Osteoblast (primary cell): ENCODE data around the gene DLX3. TPM values are rescaled to one million over a fixed set of nuclear protein-coding genes. Genes with fewer than 3 reads are reported as not detected.

ENCODE experiments used
- DNase-seq: peaks from one replicate; pipeline ENCODE4 v3.0.0; 2011; ENCODE audit warnings: low spot score, mixed read lengths; ENCODE audit not compliant: insufficient read length; ENCODE audit errors: missing footprints
- H2AFZ ChIP-seq: 2 replicates; pipeline ENCODE4 v1.6.0; 2011; ENCODE audit warnings: mild to moderate bottlenecking, low read length
- H3K27ac ChIP-seq: 2 replicates; pipeline ENCODE4 v1.5.1; 2011; ENCODE audit warnings: mild to moderate bottlenecking, low read depth, low read length, moderate library complexity
- H3K27me3 ChIP-seq: 2 replicates; pipeline ENCODE4 v1.6.0; 2012; ENCODE audit warnings: mild to moderate bottlenecking, control low read depth, inconsistent platforms, low read length, moderate library complexity; ENCODE audit not compliant: insufficient read depth
- H3K36me3 ChIP-seq: 2 replicates; pipeline ENCODE4 v1.5.1; 2011; ENCODE audit warnings: mild to moderate bottlenecking, low read length, control low read depth, moderate library complexity; ENCODE audit not compliant: insufficient read depth
- H3K4me1 ChIP-seq: 2 replicates; pipeline ENCODE4 v1.5.1; 2011; ENCODE audit warnings: mild to moderate bottlenecking, low read length, control low read depth, moderate library complexity; ENCODE audit not compliant: insufficient read depth
- H3K4me2 ChIP-seq: 2 replicates; pipeline ENCODE4 v1.6.0; 2011; ENCODE audit warnings: mild to moderate bottlenecking, low read length; ENCODE audit not compliant: insufficient read depth
- H3K4me3 ChIP-seq: fragments of 200-600 bp; sonication (generic); 3 replicates; pipeline ENCODE4 v1.5.1; 2012; ENCODE audit warnings: mild to moderate bottlenecking, low read length, inconsistent platforms; ENCODE audit not compliant: insufficient read depth
- H3K79me2 ChIP-seq: 2 replicates; pipeline ENCODE4 v1.6.0; 2012; ENCODE audit warnings: mild to moderate bottlenecking, low read length, control low read depth, inconsistent platforms; ENCODE audit not compliant: insufficient read depth
- H3K9me3 ChIP-seq: 2 replicates; pipeline ENCODE4 v1.5.1; 2011; ENCODE audit warnings: low read depth, low read length, control low read depth
- H4K20me1 ChIP-seq: 2 replicates; pipeline ENCODE4 v1.6.0; 2012; ENCODE audit warnings: mild to moderate bottlenecking, low read length, control low read depth; ENCODE audit not compliant: insufficient read depth
- CTCF ChIP-seq: IDR thresholded peaks from 2 replicates; pipeline ENCODE4 v1.5.1; 2011; ENCODE audit warnings: mild to moderate bottlenecking, low read depth, low read length, moderate library complexity; ENCODE audit errors: extremely low read depth
- total RNA-seq: library from RNA; depleted of rRNA; stranded (reverse); fragments of >200 nt; gene quantifications from 2 replicates; pipeline ENCODE4 v1.2.3, GENCODE V29; 2012

Gene DLX3
- total RNA-seq, 1 donor, result 1.1 TPM

DNA sequence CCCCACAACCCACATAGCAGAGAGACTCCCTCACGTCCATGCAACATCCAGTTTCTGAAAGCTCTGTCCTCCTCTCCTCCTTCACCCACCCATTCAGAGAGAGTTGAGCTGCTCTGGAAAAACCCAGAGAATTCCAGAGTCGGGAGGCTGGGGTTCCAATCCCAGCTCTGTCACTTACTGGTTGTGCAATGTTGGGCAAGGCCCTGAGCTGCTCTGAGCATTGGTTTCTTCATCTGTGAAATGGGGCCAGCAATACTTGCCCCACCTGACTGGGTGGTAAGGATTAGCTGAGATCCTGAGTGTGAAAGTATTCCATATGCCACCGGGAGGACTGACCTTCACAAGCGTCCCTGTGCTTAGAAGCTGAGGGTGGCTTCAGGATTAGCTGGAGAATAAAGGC, 38.2 kb downstream of the DLX3 start:
- no peak for DNase-seq
- peaks cover 3% of the 10 kb centered on the region for H3K27me3 ChIP-seq
- no peaks in the 10 kb centered on the region for H4K20me1 ChIP-seq
- no peak overlapping the region for H2AFZ ChIP-seq
- TF ChIP-seq CTCF, result no peak
- no peaks in the 10 kb centered on the region for H3K79me2 ChIP-seq
- H3K4me2 ChIP-seq, result no peak overlapping the region
- H3K4me1 ChIP-seq, result peaks cover 30% of the 10 kb centered on the region
- H3K27ac ChIP-seq, result no peak overlapping the region
- no peak overlapping the region for H3K4me3 ChIP-seq
- H3K9me3 ChIP-seq, result no peaks in the 10 kb centered on the region
- H3K36me3 ChIP-seq, result no peaks in the 10 kb centered on the region

DNA sequence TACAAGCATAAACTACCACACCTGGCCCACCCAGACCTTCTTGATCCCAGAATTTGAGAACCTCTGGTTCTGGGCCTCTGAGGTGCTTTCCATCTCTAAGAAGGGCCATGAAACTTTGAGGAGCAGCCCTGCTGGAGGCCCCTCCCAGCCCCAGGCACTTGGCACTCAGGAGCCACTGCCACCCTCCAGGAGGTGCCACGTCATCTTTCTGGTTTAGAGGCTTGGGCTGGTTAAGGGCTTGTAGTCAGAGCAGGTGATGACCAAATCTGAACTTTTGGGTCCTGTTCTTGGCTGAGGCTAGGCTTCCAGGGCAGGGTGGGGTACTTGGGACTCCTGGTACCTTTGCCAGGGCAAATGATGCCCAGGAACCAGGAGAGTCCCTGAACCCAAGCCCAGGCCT, 39.9 kb downstream of the DLX3 start:
- Histone ChIP-seq H3K4me2 (no peak overlapping the region), H3K4me1 (peaks cover 39% of the 10 kb centered on the region), H3K9me3 (no peaks in the 10 kb centered on the region), H2AFZ (no peak overlapping the region), H3K27ac (no peak overlapping the region), H4K20me1 (no peaks in the 10 kb centered on the region), H3K36me3 (no peaks in the 10 kb centered on the region), H3K27me3 (no peaks in the 10 kb centered on the region), H3K79me2 (no peaks in the 10 kb centered on the region), H3K4me3 (no peak overlapping the region)
- TF ChIP-seq CTCF, result no peak
- no peak for DNase-seq

- Histone ChIP-seq H3K27me3 (no peaks in the 10 kb centered on the region), H4K20me1 (no peaks in the 10 kb centered on the region), H3K36me3 (no peaks in the 10 kb centered on the region), H3K27ac (no peak overlapping the region), H3K4me3 (no peak overlapping the region), H2AFZ (no peak overlapping the region), H3K79me2 (no peaks in the 10 kb centered on the region), H3K4me2 (peak overlapping the region; percentile 40), H3K9me3 (no peaks in the 10 kb centered on the region), H3K4me1 (peaks cover 26% of the 10 kb centered on the region)
- TF ChIP-seq CTCF, result no peak
- DNase-seq, result peak; percentile 94
Observed at GRCh38 chr17:49952912-49953497, 42.0 kb downstream of the DLX3 start.

- no peaks in the 10 kb centered on the region for H3K27me3 ChIP-seq
- peaks cover 26% of the 10 kb centered on the region for H3K4me1 ChIP-seq
- peak overlapping the region; percentile 40 for H3K4me2 ChIP-seq
- no peak overlapping the region for H2AFZ ChIP-seq
- H4K20me1 ChIP-seq, result no peaks in the 10 kb centered on the region
- no peaks in the 10 kb centered on the region for H3K9me3 ChIP-seq
- peak; percentile 98 for TF ChIP-seq CTCF
- H3K27ac ChIP-seq, result no peak overlapping the region
- H3K4me3 ChIP-seq, result no peak overlapping the region
- DNase-seq, result peak; percentile 95
- H3K79me2 ChIP-seq, result no peaks in the 10 kb centered on the region
- no peaks in the 10 kb centered on the region for H3K36me3 ChIP-seq
Observed at GRCh38 chr17:49952209-49952911, 42.7 kb downstream of the DLX3 start.
